Gastrocnemius medialis (tissue), 4 donors: ENCODE measurements around the gene BANK1.

Source experiments
- POLR2A ChIP-seq, 2 donors: fragments of 450-650 bp; IDR thresholded peaks; one replicate each; pipeline ENCODE4 v1.6.1; 2017; ENCODE audit warnings: antibody characterized with exemption in 2 of 2, mild to moderate bottlenecking in 2 of 2, moderate library complexity in 2 of 2
- TF ChIP-seq, protein P1 (sequence below), 5 experiments: fragments of 450-650 bp in 3 of 5; fragments of 200-600 bp in 2 of 5; sonication (generic) in 2 of 5; IDR thresholded peaks in 4 of 5; conservative IDR thresholded peaks in 1 of 5; 1 replicate in 4 of 5; 2 replicates in 1 of 5; pipeline ENCODE4 v1.5.1; 2016 to 2019; ENCODE audit warnings: antibody characterized with exemption in 5 of 5, mild to moderate bottlenecking in 3 of 5, moderate library complexity in 3 of 5

- TF ChIP-seq, protein P1, sequence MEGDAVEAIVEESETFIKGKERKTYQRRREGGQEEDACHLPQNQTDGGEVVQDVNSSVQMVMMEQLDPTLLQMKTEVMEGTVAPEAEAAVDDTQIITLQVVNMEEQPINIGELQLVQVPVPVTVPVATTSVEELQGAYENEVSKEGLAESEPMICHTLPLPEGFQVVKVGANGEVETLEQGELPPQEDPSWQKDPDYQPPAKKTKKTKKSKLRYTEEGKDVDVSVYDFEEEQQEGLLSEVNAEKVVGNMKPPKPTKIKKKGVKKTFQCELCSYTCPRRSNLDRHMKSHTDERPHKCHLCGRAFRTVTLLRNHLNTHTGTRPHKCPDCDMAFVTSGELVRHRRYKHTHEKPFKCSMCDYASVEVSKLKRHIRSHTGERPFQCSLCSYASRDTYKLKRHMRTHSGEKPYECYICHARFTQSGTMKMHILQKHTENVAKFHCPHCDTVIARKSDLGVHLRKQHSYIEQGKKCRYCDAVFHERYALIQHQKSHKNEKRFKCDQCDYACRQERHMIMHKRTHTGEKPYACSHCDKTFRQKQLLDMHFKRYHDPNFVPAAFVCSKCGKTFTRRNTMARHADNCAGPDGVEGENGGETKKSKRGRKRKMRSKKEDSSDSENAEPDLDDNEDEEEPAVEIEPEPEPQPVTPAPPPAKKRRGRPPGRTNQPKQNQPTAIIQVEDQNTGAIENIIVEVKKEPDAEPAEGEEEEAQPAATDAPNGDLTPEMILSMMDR (IDR thresholded peaks at IDR 0.05 in 4 of 5, conservative IDR thresholded peaks at IDR 0.05 in 1 of 5), result no peak
- TF ChIP-seq POLR2A (IDR thresholded peaks at IDR 0.05), result no peak
Observed at GRCh38 chr4:101954351-101954750, 163.8 kb downstream of the BANK1 start.
